ENCODE measurements around the gene MRAP.

Gene MRAP

GRCh38 chr21:32349333-32349944 is 50.8 kb downstream of the MRAP start:
- no peak for DNase-seq (ENCODE audit: low spot score)

- no peak for DNase-seq (ENCODE audit: low spot score)
Measured at GRCh38 chr21:32350211-32350980, 51.7 kb downstream of the MRAP start.

- DNase-seq (ENCODE audit: low spot score) = no peak
Measured at GRCh38 chr21:32350981-32351380, 52.3 kb downstream of the MRAP start.

GRCh38 chr21:32351428-32351827 is 52.8 kb downstream of the MRAP start:
- no peak for DNase-seq (ENCODE audit: low spot score)

GRCh38 chr21:32352526-32352925 is 53.9 kb downstream of the MRAP start:
- DNase-seq (ENCODE audit: low spot score) = no peak

- no peak for DNase-seq (ENCODE audit: low spot score)
Measured at GRCh38 chr21:32353002-32353711, 54.5 kb downstream of the MRAP start.

GRCh38 chr21:32356874-32357395 is 58.3 kb downstream of the MRAP start:
- no peak for DNase-seq (ENCODE audit: low spot score)

GRCh38 chr21:32359719-32360260 is 61.1 kb downstream of the MRAP start:
- no peak for DNase-seq (ENCODE audit: low spot score)

- DNase-seq (ENCODE audit: low spot score) = no peak
Measured at GRCh38 chr21:32360401-32360975, 61.8 kb downstream of the MRAP start.
